H4 (cell line): Measurements from ENCODE around the gene OR6A2. TPM values are rescaled to one million over a fixed set of nuclear protein-coding genes. Genes with fewer than 3 reads are reported as not detected.

Experiments used
- DNase-seq: peaks from one replicate; pipeline ENCODE4 v3.0.0-alpha.2; 2015; ENCODE audit warnings: low spot score
- total RNA-seq: library from RNA; depleted of rRNA; stranded (reverse); fragments of >200 nt; shearing (Covaris generic); gene quantifications from 2 replicates; pipeline ENCODE4 v1.2.3, GENCODE V29; 2014; rRNA removed

OR6A2 gene
- total RNA-seq, 1 experiment from 2014 or later, result 0.43 TPM

- peak; percentile 53 for DNase-seq
Measured at GRCh38 chr11:6757373-6757967, 42.0 kb downstream of the OR6A2 start.

DNA sequence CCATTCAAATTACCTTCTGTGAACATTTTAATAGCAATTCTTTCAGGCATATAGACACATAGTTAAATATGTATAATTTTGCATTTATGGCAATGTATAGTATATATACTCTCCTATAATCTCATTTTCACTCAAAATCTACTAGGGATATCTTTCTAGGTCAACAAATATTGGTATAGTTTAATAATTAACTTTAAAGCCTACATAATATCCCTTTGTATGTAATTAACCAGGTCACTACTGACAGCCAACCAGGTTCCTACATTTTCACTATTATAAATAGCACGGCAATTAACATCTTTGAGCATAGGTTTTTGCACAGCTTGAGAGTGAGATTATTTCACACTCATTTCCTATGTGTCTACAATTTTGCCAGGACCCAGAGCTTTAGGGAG lies 43.5 kb downstream of the OR6A2 start:
- DNase-seq, result no peak

- DNase-seq, result peak; percentile 35
Measured at GRCh38 chr11:6755303-6755952, 44.1 kb downstream of the OR6A2 start.

GRCh38 chr11:6747097-6747668 lies 52.3 kb downstream of the OR6A2 start:
- DNase-seq, result no peak

GRCh38 chr11:6746626-6747025 lies 52.9 kb downstream of the OR6A2 start:
- DNase-seq, result no peak

GRCh38 chr11:6746086-6746618 lies 53.3 kb downstream of the OR6A2 start:
- DNase-seq, result no peak

DNA sequence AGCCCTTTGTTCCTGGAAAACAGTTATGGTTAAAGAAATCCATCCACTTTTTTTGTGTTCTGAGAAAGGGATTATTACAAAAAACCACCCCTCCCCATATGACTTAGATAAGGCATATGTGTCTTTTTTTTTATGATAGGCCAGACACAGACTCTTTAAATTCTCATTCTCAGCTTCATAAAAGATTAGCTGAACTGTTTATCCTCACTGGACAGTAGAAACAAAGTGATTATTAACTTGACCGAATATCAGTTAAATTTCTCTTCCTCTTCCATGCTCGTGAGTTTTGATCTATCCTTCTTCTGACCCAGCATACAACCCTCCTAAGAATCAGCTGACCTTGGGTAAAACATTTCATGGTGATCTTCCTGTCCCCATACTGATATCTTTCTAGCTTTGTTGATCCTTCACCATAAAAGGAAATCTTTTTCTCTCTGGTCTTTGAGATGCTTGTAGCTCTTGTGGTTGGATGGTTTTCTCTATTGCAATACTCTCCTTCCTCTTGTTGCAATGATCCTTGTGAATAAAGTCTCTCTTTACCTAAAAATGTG lies 53.9 kb downstream of the OR6A2 start:
- no peak for DNase-seq

DNA sequence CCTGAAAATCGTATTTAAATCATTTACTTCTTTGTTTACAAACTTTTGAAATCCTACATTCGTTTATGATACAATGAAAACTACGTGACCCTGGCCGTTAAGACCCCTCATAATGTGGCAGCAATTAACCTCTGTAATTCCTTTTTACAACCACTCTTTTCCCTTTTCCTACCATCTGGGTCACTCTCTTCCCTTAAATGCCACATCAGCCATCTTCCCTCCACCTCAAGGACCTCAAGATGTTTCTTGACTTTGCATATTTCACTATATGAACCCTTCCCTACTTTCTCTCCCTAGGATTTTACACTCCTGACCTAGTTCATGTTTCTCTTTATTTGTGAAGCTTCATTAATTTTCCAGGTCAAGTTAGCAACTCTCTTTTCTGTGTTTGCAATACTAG lies 54.5 kb downstream of the OR6A2 start:
- no peak for DNase-seq

DNA sequence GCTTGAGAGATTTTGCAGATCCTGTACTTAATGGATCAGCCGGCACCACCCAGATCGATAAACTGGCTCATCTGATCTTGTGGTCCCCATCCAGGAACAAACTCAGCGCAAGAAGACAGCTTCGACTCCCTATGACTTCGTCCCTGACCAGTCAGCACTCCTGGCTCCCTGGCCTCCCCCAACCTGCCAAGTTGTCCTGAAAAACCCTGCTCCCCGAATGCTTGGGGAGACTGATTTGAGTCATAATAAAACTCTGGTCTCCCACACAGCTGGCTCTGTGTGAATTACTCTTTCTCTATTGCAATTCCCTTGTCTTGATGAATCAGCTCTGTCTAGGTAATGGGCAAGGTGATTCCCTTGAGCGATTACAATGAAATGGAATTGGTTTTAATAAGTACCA lies 57.2 kb downstream of the OR6A2 start:
- no peak for DNase-seq

Other genes starting within 250 kb of the OR6A2 start
- gene RRP8, start 196.1 kb downstream of the OR6A2 start, total RNA-seq, result 20.7 and 21.6 TPM in 2 replicates
- 139 and 144 TPM in 2 replicates for gene ILK, start 195.9 kb downstream of the OR6A2 start, total RNA-seq
- gene TAF10, start 187.5 kb downstream of the OR6A2 start, total RNA-seq, result 96.9 and 142 TPM in 2 replicates
- gene TPP1, start 180.3 kb downstream of the OR6A2 start, total RNA-seq, result 26.3 and 29.1 TPM in 2 replicates
- gene DCHS1, start 143.9 kb downstream of the OR6A2 start, total RNA-seq, result 0.08 and 0.19 TPM in 2 replicates
- gene MRPL17, start 116.3 kb downstream of the OR6A2 start, total RNA-seq, result 98.8 and 99.5 TPM in 2 replicates
- 0.06 and 0.84 TPM in 2 replicates for gene OR2AG2, start 27.7 kb downstream of the OR6A2 start, total RNA-seq
- not detected in 2 replicates for gene OR2AG1, start 16.7 kb downstream of the OR6A2 start, total RNA-seq
- gene OR10A5, start 46.0 kb upstream of the OR6A2 start, total RNA-seq, result not detected in 2 replicates
- not detected in 2 replicates for gene OR10A2, start 63.4 kb upstream of the OR6A2 start, total RNA-seq
- not detected in 2 replicates for gene OR10A4, start 76.9 kb upstream of the OR6A2 start, total RNA-seq
- gene OR2D2, start 92.8 kb upstream of the OR6A2 start, total RNA-seq, result not detected in 2 replicates
- not detected in 2 replicates for gene OR2D3, start 121.3 kb upstream of the OR6A2 start, total RNA-seq
- gene ZNF215, start 126.7 kb upstream of the OR6A2 start, total RNA-seq, result 10.7 TPM in 2 replicates
- 5.5 and 9.3 TPM in 2 replicates for gene ZNF214, start 220.7 kb upstream of the OR6A2 start, total RNA-seq
- gene NLRP14, start 220.8 kb upstream of the OR6A2 start, total RNA-seq, result 0.08 and 0.19 TPM in 2 replicates